A549 (cell line): ENCODE measurements around the gene TMX1. TPM values are rescaled to one million over a fixed set of nuclear protein-coding genes. Genes with fewer than 3 reads are reported as not detected.
A peak's percentile ranks its signal among the peaks of the same experiment; 100 is the strongest.

ENCODE experiments used
- ATAC-seq, 2 experiments: fragments of 200-7000 bp in 1 of 2; fragments of >200 bp in 1 of 2; cut with Nextera tagmentation in 1 of 2; cut with Tn5 transposase in 1 of 2; 3 replicates each; pipeline versions ENCODE4 v1.8.0 to v1.9.1; 2018 to 2020; ENCODE audit warnings: mild to moderate bottlenecking in 1 of 2, moderate library complexity in 1 of 2
- CTCF ChIA-PET: fragments of 300-600 bp; sonication (Branson Sonifier 250); formaldehyde crosslinking; extraction: SDS; loops from one replicate; lab custom pipeline; 2021; ENCODE audit warnings: antibody characterized with exemption, inconsistent platforms; lab: Yijun Ruan, JAX
- POLR2A ChIA-PET: fragments of 350-600 bp; formaldehyde crosslinking; extraction: SDS; loops from one replicate; lab custom pipeline; 2021; ENCODE audit warnings: antibody characterized with exemption, inconsistent platforms; lab: Yijun Ruan, JAX
- DNase-seq, 2 experiments: peaks; one replicate each; pipeline versions ENCODE4 v3.0.0 to v3.0.0-alpha.2; 2011 to 2016; ENCODE audit warnings: low read depth in 1 of 2, low spot score in 1 of 2
- FAIRE-seq: peaks from 2 replicates; lab custom pipeline; 2011; peaks lifted over from hg19 to GRCh38; lab: Jason Lieb, UNC
- H3K27ac ChIP-seq, 2 experiments: fragments of >200 bp; sonication (Bioruptor Twin); formaldehyde crosslinking; 3 replicates each; pipeline ENCODE4 v1.5.1; 2016 to 2017
- H3K4me1 ChIP-seq: fragments of >200 bp; sonication (Bioruptor Twin); formaldehyde crosslinking; 3 replicates; pipeline ENCODE4 v1.6.1; 2016
- H3K4me2 ChIP-seq: fragments of >200 bp; sonication (Bioruptor Twin); formaldehyde crosslinking; 3 replicates; pipeline ENCODE4 v1.6.1; 2016
- H3K4me3 ChIP-seq: fragments of >200 bp; sonication (Bioruptor Twin); formaldehyde crosslinking; 3 replicates; pipeline ENCODE4 v1.5.1; 2016
- H3K9me3 ChIP-seq: fragments of >200 bp; sonication (Bioruptor Twin); formaldehyde crosslinking; 3 replicates; pipeline ENCODE4 v1.6.1; 2016
- ATOH8 ChIP-seq: fragments of 250-450 bp; sonication (Bioruptor Pico); IDR thresholded peaks from 2 replicates; pipeline ENCODE4 v1.5.0; 2020; ENCODE audit warnings: low read depth, mild to moderate bottlenecking, moderate library complexity
- CHD4 ChIP-seq: fragments of 200-600 bp; sonication (generic); IDR thresholded peaks from 2 replicates; pipeline ENCODE4 v1.6.1; 2016; ENCODE audit warnings: antibody characterized with exemption, mild to moderate bottlenecking, borderline replicate concordance
- EHMT2 ChIP-seq: fragments of 200-600 bp; sonication (generic); IDR thresholded peaks from 2 replicates; pipeline ENCODE4 v1.6.1; 2016; ENCODE audit warnings: antibody characterized with exemption, low read depth, mild to moderate bottlenecking, moderate library complexity
- EP300 ChIP-seq, 2 experiments: fragments of >200 bp; sonication (Bioruptor Twin); formaldehyde crosslinking; IDR thresholded peaks; 2 replicates in 1 of 2; 3 replicates in 1 of 2; pipeline ENCODE4 v1.6.1; 2016 to 2017
- FOSL2 ChIP-seq, 2 experiments: fragments of 450-650 bp in 1 of 2; fragments of >200 bp in 1 of 2; sonication (Bioruptor Twin) in 1 of 2; formaldehyde crosslinking; IDR thresholded peaks; 2 replicates each; pipeline versions ENCODE4 v1.5.0 to v1.6.1; 2016 to 2020; ENCODE audit warnings: mild to moderate bottlenecking in 1 of 2, moderate library complexity in 1 of 2
- HOXA7 ChIP-seq: fragments of 250-450 bp; sonication (Bioruptor Pico); IDR thresholded peaks from 2 replicates; pipeline ENCODE4 v1.5.0; 2020; ENCODE audit warnings: mild to moderate bottlenecking, moderate library complexity
- HOXB13 ChIP-seq: fragments of 250-450 bp; sonication (Bioruptor Pico); IDR thresholded peaks from 2 replicates; pipeline ENCODE4 v1.5.0; 2020; ENCODE audit warnings: low read depth, mild to moderate bottlenecking, moderate library complexity
- HOXB5 ChIP-seq: fragments of 250-450 bp; sonication (Bioruptor Pico); IDR thresholded peaks from 2 replicates; pipeline ENCODE4 v1.5.0; 2020; ENCODE audit warnings: mild to moderate bottlenecking, moderate library complexity
- JUN ChIP-seq, 2 experiments: fragments of >200 bp; sonication (Bioruptor Twin); formaldehyde crosslinking; IDR thresholded peaks; 2 replicates in 1 of 2; 3 replicates in 1 of 2; pipeline ENCODE4 v1.6.1; 2016 to 2017
- KDM5A ChIP-seq: fragments of 200-600 bp; sonication (generic); IDR thresholded peaks from 2 replicates; pipeline ENCODE4 v1.6.1; 2016; ENCODE audit warnings: antibody characterized with exemption, mild to moderate bottlenecking
- MAFK ChIP-seq: fragments of 450-650 bp; IDR thresholded peaks from 2 replicates; pipeline ENCODE4 v1.6.1; 2014; ENCODE audit not compliant: partially characterized antibody
- MAZ ChIP-seq: fragments of 150-350 bp; IDR thresholded peaks from 2 replicates; pipeline ENCODE4 v1.6.1; 2014; ENCODE audit warnings: antibody characterized with exemption, low read depth, low read length, borderline replicate concordance
- MYC ChIP-seq: IDR thresholded peaks from 2 replicates; pipeline ENCODE4 v1.6.1; 2012; ENCODE audit warnings: mild to moderate bottlenecking, inconsistent platforms, low read length, improper control_type of control experiment, borderline replicate concordance
- NR3C1 ChIP-seq: fragments of >200 bp; sonication (Bioruptor Twin); formaldehyde crosslinking; IDR thresholded peaks from 3 replicates; pipeline ENCODE4 v1.6.1; 2017
- POLR2AphosphoS2 ChIP-seq: conservative IDR thresholded peaks from 2 replicates; pipeline ENCODE4 v1.6.1; 2012; ENCODE audit warnings: low read length, improper control_type of control experiment, inconsistent platforms
- RAD21 ChIP-seq, 2 experiments: fragments of >200 bp in 1 of 2; sonication (Bioruptor Twin) in 1 of 2; formaldehyde crosslinking in 1 of 2; IDR thresholded peaks in 1 of 2; conservative IDR thresholded peaks in 1 of 2; 2 replicates in 1 of 2; 3 replicates in 1 of 2; pipeline ENCODE4 v1.6.1; 2012 to 2018; ENCODE audit warnings: inconsistent platforms in 1 of 2
- RCOR1 ChIP-seq: fragments of 150-350 bp; IDR thresholded peaks from 2 replicates; pipeline ENCODE4 v1.6.1; 2014; ENCODE audit warnings: antibody characterized with exemption, low read length, low read depth
- SMC3 ChIP-seq: fragments of >200 bp; sonication (Bioruptor Twin); formaldehyde crosslinking; IDR thresholded peaks from 3 replicates; pipeline ENCODE4 v1.6.1; 2018; ENCODE audit warnings: inconsistent platforms
- WGBS: methylation state at CpG from one replicate; pipeline ENCODE4 v1.1.6; 2017; ENCODE audit errors: missing lambda C conversion rate; 5-methylcytosine and 5-hydroxymethylcytosine counted together
- polyA plus RNA-seq, 4 experiments: library from polyadenylated mRNA; depleted of rRNA in 3 of 4; stranded (reverse); fragments of >200 nt; fragmentation: RNase III in 1 of 4; extraction: RNeasy Plus Mini Kit Qiagen cat#74134 plus additional on column Dnase treatment in 1 of 4; gene quantifications; 2 replicates in 3 of 4; 3 replicates in 1 of 4; pipeline ENCODE4 v1.2.3, GENCODE V29; 2011 to 2017
- TF ChIP-seq, protein P1 (sequence below): fragments of >200 bp; sonication (Bioruptor Twin); formaldehyde crosslinking; IDR thresholded peaks from 3 replicates; pipeline ENCODE4 v1.5.1; 2016
- TF ChIP-seq, protein P2 (sequence below): fragments of 200-600 bp; sonication (generic); IDR thresholded peaks from 2 replicates; pipeline ENCODE4 v1.6.1; 2016; ENCODE audit warnings: antibody characterized with exemption, mild to moderate bottlenecking, moderate library complexity

TMX1 gene
- polyA plus RNA-seq, 2 of the 4 experiments (the other 2 are of a cell fraction): 58.6 to 64.0 TPM

DNA sequence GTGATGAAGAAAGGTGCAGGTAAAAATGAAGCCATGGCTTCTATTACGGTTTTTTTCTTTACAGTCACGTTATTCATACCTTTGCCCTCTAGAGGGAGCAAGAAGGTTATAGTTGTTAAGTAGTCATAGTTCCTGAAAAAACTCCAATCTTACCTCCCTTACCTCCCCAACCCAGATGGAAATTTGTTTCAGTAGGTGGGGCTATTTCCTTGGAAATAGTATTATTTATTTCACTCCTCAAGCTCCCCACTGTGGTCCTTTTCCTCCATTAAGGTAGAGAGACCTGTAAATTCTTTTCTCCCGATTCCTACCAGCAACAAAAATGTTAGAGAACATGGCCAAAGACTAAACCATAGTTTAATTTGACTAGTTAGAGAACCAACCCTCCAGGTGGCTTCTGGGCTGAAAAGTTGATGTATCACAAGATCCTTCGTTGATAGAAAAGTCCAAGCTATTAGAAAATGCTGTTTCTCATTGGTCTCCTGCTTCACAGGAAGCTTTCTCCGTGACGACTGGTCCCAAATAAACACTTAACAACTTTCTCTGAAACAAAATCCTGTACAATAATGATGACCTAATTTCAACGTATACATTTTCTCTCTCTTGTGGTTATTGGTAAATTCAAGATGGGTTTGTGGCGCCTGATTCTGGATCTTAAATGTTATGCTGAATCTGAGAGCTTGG lies 43.5 kb downstream of the TMX1 start:
- peak; percentile 78 to 81 for DNase-seq
- Histone ChIP-seq H3K4me1 (no peaks in the 10 kb centered on the region), H3K27ac (no peak overlapping the region), H3K4me3 (no peak overlapping the region), H3K9me3 (no peaks in the 10 kb centered on the region), H3K4me2 (no peak overlapping the region)
- FAIRE-seq: peak; percentile 82
- WGBS: 67% methylated on average over 8 of the region's 8 CpGs
- no peak for TF ChIP-seq CHD4
- TF ChIP-seq, protein P1, sequence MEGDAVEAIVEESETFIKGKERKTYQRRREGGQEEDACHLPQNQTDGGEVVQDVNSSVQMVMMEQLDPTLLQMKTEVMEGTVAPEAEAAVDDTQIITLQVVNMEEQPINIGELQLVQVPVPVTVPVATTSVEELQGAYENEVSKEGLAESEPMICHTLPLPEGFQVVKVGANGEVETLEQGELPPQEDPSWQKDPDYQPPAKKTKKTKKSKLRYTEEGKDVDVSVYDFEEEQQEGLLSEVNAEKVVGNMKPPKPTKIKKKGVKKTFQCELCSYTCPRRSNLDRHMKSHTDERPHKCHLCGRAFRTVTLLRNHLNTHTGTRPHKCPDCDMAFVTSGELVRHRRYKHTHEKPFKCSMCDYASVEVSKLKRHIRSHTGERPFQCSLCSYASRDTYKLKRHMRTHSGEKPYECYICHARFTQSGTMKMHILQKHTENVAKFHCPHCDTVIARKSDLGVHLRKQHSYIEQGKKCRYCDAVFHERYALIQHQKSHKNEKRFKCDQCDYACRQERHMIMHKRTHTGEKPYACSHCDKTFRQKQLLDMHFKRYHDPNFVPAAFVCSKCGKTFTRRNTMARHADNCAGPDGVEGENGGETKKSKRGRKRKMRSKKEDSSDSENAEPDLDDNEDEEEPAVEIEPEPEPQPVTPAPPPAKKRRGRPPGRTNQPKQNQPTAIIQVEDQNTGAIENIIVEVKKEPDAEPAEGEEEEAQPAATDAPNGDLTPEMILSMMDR: peak; percentile 96
- TF ChIP-seq HOXB5 (CRISPR knock-in tag): no peak
- no peak for TF ChIP-seq MAZ
- TF ChIP-seq RAD21 (conservative IDR thresholded peaks at IDR 0.05 in 1 of 2, IDR thresholded peaks at IDR 0.05 in 1 of 2): peak; percentile 94 to 97
- TF ChIP-seq SMC3: peak; percentile 96
- ChIA-PET POLR2A (interaction anchor here (1.3 to 1.4 kb wide), 2 partner anchors 368 to 493 kb away, joined by 6 read pairs; partner anchors contain the start of gene FRMD6), CTCF (interaction anchor here (0.6 to 23.5 kb wide), 93 partner anchors 10 to 1186 kb away, joined by 3 to 512 read pairs (median 4); partner anchors contain the start of genes FRMD6, TMX1 and TRIM9)
- ATAC-seq: peak; percentile 86 to 93

- no peak for FAIRE-seq
- Histone ChIP-seq H3K4me3 (no peak overlapping the region), H3K4me2 (no peak overlapping the region), H3K9me3 (no peaks in the 10 kb centered on the region), H3K27ac (no peak overlapping the region), H3K4me1 (no peaks in the 10 kb centered on the region)
- ATAC-seq: no peak
- ChIA-PET CTCF (interaction anchor here (0.7 to 23.5 kb wide), 59 partner anchors 9 to 849 kb away, joined by 3 to 512 read pairs (median 5); partner anchors contain the start of genes FRMD6, TMX1 and TRIM9), POLR2A (interaction anchor here (1.3 kb wide), 1 partner anchor 492 kb away, joined by 6 read pairs; no protein-coding TSS in a partner anchor)
- no peak for DNase-seq
- TF ChIP-seq CHD4 (no peak), HOXB13 (CRISPR knock-in tag) (no peak), RCOR1 (no peak)
These were observed 44.2 kb downstream of the TMX1 start for GRCh38 chr14:51284241-51284640.

- DNase-seq (no peak), FAIRE-seq (no peak), ATAC-seq (no peak)
- no peak overlapping the region for H3K4me3 ChIP-seq
- TF ChIP-seq MYC (no peak), KDM5A (no peak), NR3C1 (no peak), ATOH8 (CRISPR knock-in tag) (no peak), JUN (IDR thresholded peaks at IDR 0.05) (no peak), POLR2AphosphoS2 (no peak), HOXA7 (CRISPR knock-in tag) (no peak)
- H3K27ac ChIP-seq: no peak overlapping the region
- no peaks in the 10 kb centered on the region for H3K4me1 ChIP-seq
- 90% methylated on average over 1 of the region's 1 CpG for WGBS
- ChIA-PET CTCF (interaction anchor here (1.0 to 23.5 kb wide), 7 partner anchors 13 to 493 kb away, joined by 3 to 512 read pairs (median 19); partner anchors contain the start of gene FRMD6), POLR2A (no interaction called here)
- no peaks in the 10 kb centered on the region for H3K9me3 ChIP-seq
- H3K4me2 ChIP-seq: no peak overlapping the region
These were observed 45.1 kb downstream of the TMX1 start for GRCh38 chr14:51285120-51285519.

DNA sequence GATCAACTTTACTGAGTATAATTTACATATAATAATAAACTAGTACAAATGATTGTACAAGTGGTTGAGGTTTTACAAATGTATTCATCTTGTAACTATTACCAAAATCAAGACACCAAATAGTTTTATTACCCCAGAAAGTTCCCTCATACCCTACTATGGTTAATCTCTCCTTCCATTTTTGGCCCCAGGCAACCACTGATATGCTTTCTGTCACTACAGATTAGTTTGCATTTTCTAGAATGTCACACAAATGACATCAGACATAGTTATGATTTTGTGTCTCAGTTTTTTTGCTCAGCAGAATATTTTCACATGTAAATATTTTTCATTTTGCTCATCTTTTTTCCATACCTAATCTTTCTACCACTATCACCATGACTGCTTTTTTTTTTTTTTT lies 49.1 kb downstream of the TMX1 start:
- no peak for FAIRE-seq
- CTCF ChIA-PET: interaction anchor here (23.5 kb wide), 1 partner anchor 489 kb away, joined by 512 read pairs; no protein-coding TSS in a partner anchor
- DNase-seq: no peak
- POLR2A ChIA-PET: no interaction called here
- H3K4me1 ChIP-seq: no peaks in the 10 kb centered on the region
- H3K27ac ChIP-seq: no peak overlapping the region
- H3K9me3 ChIP-seq: no peaks in the 10 kb centered on the region
- no peak overlapping the region for H3K4me3 ChIP-seq
- no peak overlapping the region for H3K4me2 ChIP-seq
- ATAC-seq: no peak
- TF ChIP-seq, protein P2, sequence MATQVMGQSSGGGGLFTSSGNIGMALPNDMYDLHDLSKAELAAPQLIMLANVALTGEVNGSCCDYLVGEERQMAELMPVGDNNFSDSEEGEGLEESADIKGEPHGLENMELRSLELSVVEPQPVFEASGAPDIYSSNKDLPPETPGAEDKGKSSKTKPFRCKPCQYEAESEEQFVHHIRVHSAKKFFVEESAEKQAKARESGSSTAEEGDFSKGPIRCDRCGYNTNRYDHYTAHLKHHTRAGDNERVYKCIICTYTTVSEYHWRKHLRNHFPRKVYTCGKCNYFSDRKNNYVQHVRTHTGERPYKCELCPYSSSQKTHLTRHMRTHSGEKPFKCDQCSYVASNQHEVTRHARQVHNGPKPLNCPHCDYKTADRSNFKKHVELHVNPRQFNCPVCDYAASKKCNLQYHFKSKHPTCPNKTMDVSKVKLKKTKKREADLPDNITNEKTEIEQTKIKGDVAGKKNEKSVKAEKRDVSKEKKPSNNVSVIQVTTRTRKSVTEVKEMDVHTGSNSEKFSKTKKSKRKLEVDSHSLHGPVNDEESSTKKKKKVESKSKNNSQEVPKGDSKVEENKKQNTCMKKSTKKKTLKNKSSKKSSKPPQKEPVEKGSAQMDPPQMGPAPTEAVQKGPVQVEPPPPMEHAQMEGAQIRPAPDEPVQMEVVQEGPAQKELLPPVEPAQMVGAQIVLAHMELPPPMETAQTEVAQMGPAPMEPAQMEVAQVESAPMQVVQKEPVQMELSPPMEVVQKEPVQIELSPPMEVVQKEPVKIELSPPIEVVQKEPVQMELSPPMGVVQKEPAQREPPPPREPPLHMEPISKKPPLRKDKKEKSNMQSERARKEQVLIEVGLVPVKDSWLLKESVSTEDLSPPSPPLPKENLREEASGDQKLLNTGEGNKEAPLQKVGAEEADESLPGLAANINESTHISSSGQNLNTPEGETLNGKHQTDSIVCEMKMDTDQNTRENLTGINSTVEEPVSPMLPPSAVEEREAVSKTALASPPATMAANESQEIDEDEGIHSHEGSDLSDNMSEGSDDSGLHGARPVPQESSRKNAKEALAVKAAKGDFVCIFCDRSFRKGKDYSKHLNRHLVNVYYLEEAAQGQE: no peak
- TF ChIP-seq JUN (IDR thresholded peaks at IDR 0.05) (no peak), SMC3 (no peak), EHMT2 (no peak), KDM5A (no peak), MAFK (no peak), EP300 (IDR thresholded peaks at IDR 0.05) (no peak), MAZ (no peak), ATOH8 (CRISPR knock-in tag) (no peak), FOSL2 (IDR thresholded peaks at IDR 0.05) (no peak), FOSL2 (CRISPR knock-in tag; IDR thresholded peaks at IDR 0.05) (no peak)
